ENCODE data around the gene GRPEL2. TPM values are rescaled to one million over a fixed set of nuclear protein-coding genes. Genes with fewer than 3 reads are reported as not detected.
A peak's percentile ranks its signal among the peaks of the same experiment; 100 is the strongest.

GRPEL2 gene
- total RNA-seq, 1 experiment from 2014 or later: 48.9 TPM

- no peak for TF ChIP-seq CTCF (IDR thresholded peaks at IDR 0.05 in 2 of 3, conservative IDR thresholded peaks at IDR 0.05 in 1 of 3; ENCODE audit: borderline replicate concordance in 1 of 3, insufficient read depth in 1 of 3, low read depth in 2 of 3, low read length in 2 of 3)
- peak; percentile 88 for TF ChIP-seq POLR2A (IDR thresholded peaks at IDR 0.05; ENCODE audit: borderline replicate concordance, extremely low read depth, insufficient read depth, insufficient read length)
- TF ChIP-seq ZNF274 (IDR thresholded peaks at IDR 0.05; ENCODE audit: low read depth, low read length): no peak
- peak; percentile 44 for TF ChIP-seq TCF7L2 (IDR thresholded peaks at IDR 0.05; ENCODE audit: borderline replicate concordance, extremely low read depth, insufficient read depth, insufficient read length)
- TF ChIP-seq CBX3 (IDR thresholded peaks at IDR 0.05; ENCODE audit: low read depth): peak; percentile 72
Observed at GRCh38 chr5:149345147-149345891, at the start of gene GRPEL2 (continued).

GRCh38 chr5:149297340-149298025 lies 47.8 kb upstream of the GRPEL2 start:
- H3K36me3 ChIP-seq (ENCODE audit: control insufficient read depth in 1 of 2, insufficient read depth in 2 of 2, low read length in 2 of 2): no peaks in the 10 kb centered on the region
- ChIA-PET RAD21 (ENCODE audit: low non-redundant PET in 1 of 2, low total read pairs in 2 of 2, uncharacterized antibody in 2 of 2, unreplicated experiment in 2 of 2) (no interaction called here), POLR2A (no interaction called here), CTCF (no interaction called here)
- DNase-seq (ENCODE audit: low read depth, low spot score) (no peak), ATAC-seq (no peak)
- no peaks in the 10 kb centered on the region for H3K79me2 ChIP-seq (ENCODE audit: insufficient read depth, low read length)
- H3K9ac ChIP-seq (ENCODE audit: low read length): no peak overlapping the region
- H2AFZ ChIP-seq (ENCODE audit: low read depth, low read length, poor library complexity, severe bottlenecking): no peak overlapping the region
- no peaks in the 10 kb centered on the region for H3K9me2 ChIP-seq (ENCODE audit: insufficient read depth)
- no peak overlapping the region for H3K27ac ChIP-seq (ENCODE audit: low read depth, low read length)
- no peaks in the 10 kb centered on the region for H4K20me1 ChIP-seq (ENCODE audit: insufficient read depth)
- peaks cover 0 to 13% of the 10 kb centered on the region in 2 experiments; a peak in 3 of 4 replicates for H3K4me1 ChIP-seq (ENCODE audit: control insufficient read depth in 1 of 2, insufficient read depth in 2 of 2, low read length in 2 of 2)
- no peaks in the 10 kb centered on the region for H3K9me3 ChIP-seq (ENCODE audit: control insufficient read depth in 1 of 2, insufficient read depth in 1 of 2, low read depth in 1 of 2, low read length in 2 of 2)
- BruUV-seq (replicated peaks): no TSS peak
- H3K27me3 ChIP-seq (ENCODE audit: insufficient read depth, low read length): no peaks in the 10 kb centered on the region
- no peak overlapping the region for H3K4me3 ChIP-seq (replicated peaks in 1 of 2; ENCODE audit: low read depth in 1 of 2, low read length in 2 of 2)
- intact Hi-C loops (cut with micrococcal nuclease): no loop called here
- H3K4me2 ChIP-seq (ENCODE audit: low read length): no peak overlapping the region
- TF ChIP-seq FOSL1 (IDR thresholded peaks at IDR 0.05; ENCODE audit: low read depth): no peak
- TF ChIP-seq CTCF (IDR thresholded peaks at IDR 0.05 in 2 of 3, conservative IDR thresholded peaks at IDR 0.05 in 1 of 3; ENCODE audit: borderline replicate concordance in 1 of 3, insufficient read depth in 1 of 3, low read depth in 2 of 3, low read length in 2 of 3): no peak
- TF ChIP-seq TCF7L2 (IDR thresholded peaks at IDR 0.05; ENCODE audit: borderline replicate concordance, extremely low read depth, insufficient read depth, insufficient read length): no peak
- no peak for TF ChIP-seq JUND (IDR thresholded peaks at IDR 0.05)
- TF ChIP-seq CBX3 (IDR thresholded peaks at IDR 0.05; ENCODE audit: low read depth): no peak
- TF ChIP-seq ZNF274 (IDR thresholded peaks at IDR 0.05; ENCODE audit: low read depth, low read length): no peak
- TF ChIP-seq ELF1 (IDR thresholded peaks at IDR 0.05; ENCODE audit: borderline replicate concordance, low read depth): no peak
- no peak for TF ChIP-seq ZBTB33 (IDR thresholded peaks at IDR 0.05; ENCODE audit: extremely low read depth, insufficient replicate concordance, low read length)
- no peak for TF ChIP-seq ATF3 (IDR thresholded peaks at IDR 0.05)
- no peak for TF ChIP-seq CEBPB (IDR thresholded peaks at IDR 0.05; ENCODE audit: low read depth)
- TF ChIP-seq MAX (IDR thresholded peaks at IDR 0.05): no peak
- TF ChIP-seq POLR2AphosphoS5 (IDR thresholded peaks at IDR 0.05; ENCODE audit: low read depth, low read length): no peak
- TF ChIP-seq RAD21 (IDR thresholded peaks at IDR 0.05; ENCODE audit: low read depth): no peak
